ENCODE data around the gene ARID1A.

The ARID1A gene

GRCh38 chr1:26701995-26702679 is 6.3 kb downstream of the ARID1A start:
- TF ChIP-seq EP300 (IDR thresholded peaks at IDR 0.05; ENCODE audit: borderline replicate concordance) = no peak
- TF ChIP-seq TEAD4 (IDR thresholded peaks at IDR 0.05) = 0 out of 2 replicates have a peak, but pooled peaks have one; percentile 4
- 0 out of 2 replicates have a peak, but pooled peaks have one; percentile 15 for TF ChIP-seq TCF12 (IDR thresholded peaks at IDR 0.05; ENCODE audit: low read depth)
- 0 out of 2 replicates have a peak, but pooled peaks have one; percentile 33 for TF ChIP-seq MAX (IDR thresholded peaks at IDR 0.05)

- no peak for TF ChIP-seq TEAD4 (IDR thresholded peaks at IDR 0.05)
- no peak for TF ChIP-seq TAF1 (IDR thresholded peaks at IDR 0.05; ENCODE audit: low read depth)
- no peak for TF ChIP-seq EP300 (IDR thresholded peaks at IDR 0.05; ENCODE audit: borderline replicate concordance)
- no peak for TF ChIP-seq EGR1 (IDR thresholded peaks at IDR 0.05)
- TF ChIP-seq CREB1 (IDR thresholded peaks at IDR 0.05; ENCODE audit: low read depth) = no peak
- no peak for TF ChIP-seq FOXM1 (IDR thresholded peaks at IDR 0.05; ENCODE audit: borderline replicate concordance, low read depth)
These were observed 6.8 kb downstream of the ARID1A start for GRCh38 chr1:26702680-26703038.

- TF ChIP-seq REST (IDR thresholded peaks at IDR 0.05; ENCODE audit: low read depth) = no peak
- TF ChIP-seq EGR1 (IDR thresholded peaks at IDR 0.05) = no peak
- TF ChIP-seq EP300 (IDR thresholded peaks at IDR 0.05; ENCODE audit: borderline replicate concordance) = no peak
- no peak for TF ChIP-seq TCF12 (IDR thresholded peaks at IDR 0.05; ENCODE audit: low read depth)
- TF ChIP-seq CEBPB (IDR thresholded peaks at IDR 0.05) = no peak
- no peak for TF ChIP-seq YY1 (IDR thresholded peaks at IDR 0.05; ENCODE audit: low read depth)
- TF ChIP-seq ZBTB7A (IDR thresholded peaks at IDR 0.05; ENCODE audit: low read depth) = no peak
- TF ChIP-seq FOXM1 (IDR thresholded peaks at IDR 0.05; ENCODE audit: borderline replicate concordance, low read depth) = no peak
- TF ChIP-seq USF1 (IDR thresholded peaks at IDR 0.05) = no peak
- TF ChIP-seq RAD21 (IDR thresholded peaks at IDR 0.05; ENCODE audit: low read depth) = no peak
These were observed 7.7 kb downstream of the ARID1A start for GRCh38 chr1:26703478-26703877.

GRCh38 chr1:26704629-26705028 is 8.8 kb downstream of the ARID1A start:
- TF ChIP-seq YY1 (IDR thresholded peaks at IDR 0.05; ENCODE audit: low read depth) (no peak), TCF12 (IDR thresholded peaks at IDR 0.05; ENCODE audit: low read depth) (no peak), NFIC (IDR thresholded peaks at IDR 0.05) (no peak), FOXM1 (IDR thresholded peaks at IDR 0.05; ENCODE audit: borderline replicate concordance, low read depth) (no peak), CREB1 (IDR thresholded peaks at IDR 0.05; ENCODE audit: low read depth) (no peak), EGR1 (IDR thresholded peaks at IDR 0.05) (no peak), CEBPB (IDR thresholded peaks at IDR 0.05) (no peak), ZBTB7A (IDR thresholded peaks at IDR 0.05; ENCODE audit: low read depth) (no peak), REST (IDR thresholded peaks at IDR 0.05; ENCODE audit: low read depth) (no peak), MAX (IDR thresholded peaks at IDR 0.05) (no peak), TEAD4 (IDR thresholded peaks at IDR 0.05) (no peak), RAD21 (IDR thresholded peaks at IDR 0.05; ENCODE audit: low read depth) (no peak), USF1 (IDR thresholded peaks at IDR 0.05) (no peak)

- TF ChIP-seq USF1 (IDR thresholded peaks at IDR 0.05) = no peak
- no peak for TF ChIP-seq EGR1 (IDR thresholded peaks at IDR 0.05)
- no peak for TF ChIP-seq RAD21 (IDR thresholded peaks at IDR 0.05; ENCODE audit: low read depth)
- TF ChIP-seq CEBPB (IDR thresholded peaks at IDR 0.05) = no peak
- no peak for TF ChIP-seq YY1 (IDR thresholded peaks at IDR 0.05; ENCODE audit: low read depth)
- peak; percentile 27; the same call in 1 of the 2 replicates for TF ChIP-seq MAX (IDR thresholded peaks at IDR 0.05)
- peak; percentile 64; the same call in 1 of the 2 replicates for TF ChIP-seq EP300 (IDR thresholded peaks at IDR 0.05; ENCODE audit: borderline replicate concordance)
- TF ChIP-seq TAF1 (IDR thresholded peaks at IDR 0.05; ENCODE audit: low read depth) = no peak
- no peak for TF ChIP-seq CREB1 (IDR thresholded peaks at IDR 0.05; ENCODE audit: low read depth)
- no peak for TF ChIP-seq TCF12 (IDR thresholded peaks at IDR 0.05; ENCODE audit: low read depth)
- TF ChIP-seq ZBTB7A (IDR thresholded peaks at IDR 0.05; ENCODE audit: low read depth) = no peak
- TF ChIP-seq NFIC (IDR thresholded peaks at IDR 0.05) = peak; percentile 92
- no peak for TF ChIP-seq FOXM1 (IDR thresholded peaks at IDR 0.05; ENCODE audit: borderline replicate concordance, low read depth)
- TF ChIP-seq REST (IDR thresholded peaks at IDR 0.05; ENCODE audit: low read depth) = no peak
- TF ChIP-seq TEAD4 (IDR thresholded peaks at IDR 0.05) = peak; percentile 93
These were observed 10.0 kb downstream of the ARID1A start for GRCh38 chr1:26705788-26706311.

Measured in Ishikawa (cell line).